ENCODE measurements around the gene SFXN5. TPM values are rescaled to one million over a fixed set of nuclear protein-coding genes. Genes with fewer than 3 reads are reported as not detected.

Gene SFXN5
- total RNA-seq, 1 donor from 2014 or later = 9.3 TPM

DNA sequence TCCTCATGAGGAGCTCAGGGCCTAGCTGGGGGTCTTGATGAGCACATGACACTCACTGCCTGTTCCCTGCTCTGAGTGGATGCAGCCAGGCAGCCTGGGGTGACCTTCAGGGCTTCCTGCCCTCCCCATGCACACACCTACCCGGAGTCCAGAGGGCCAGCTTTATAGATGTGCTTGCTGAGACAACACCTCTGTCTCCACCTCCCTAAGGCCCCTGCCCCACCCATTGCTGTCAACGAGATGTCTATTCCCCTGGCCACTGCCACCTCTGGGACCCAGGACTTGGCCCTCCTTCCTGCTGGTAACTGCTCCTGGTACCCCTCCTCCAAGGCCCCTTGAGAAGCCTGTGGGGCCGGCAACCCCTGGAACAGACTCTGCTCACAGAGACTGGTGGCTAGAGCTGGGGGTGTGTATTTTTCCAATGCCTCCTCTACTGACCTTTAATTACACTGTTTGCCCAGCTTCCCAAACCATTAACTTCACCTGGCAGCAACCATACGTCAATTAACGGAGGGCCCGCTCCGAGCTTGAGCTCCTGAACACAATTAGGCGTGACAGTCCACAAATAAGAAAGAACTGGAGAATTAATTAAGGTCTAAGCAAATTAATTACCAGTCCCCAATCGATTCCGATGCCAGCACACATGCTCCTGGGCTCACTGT, 87.9 kb downstream of the SFXN5 start:
- intact Hi-C loops (cut with DNase I) = no loop called here
- Histone ChIP-seq H3K4me1 (no peaks in the 10 kb centered on the region), H3K36me3 (peaks cover 4 to 9% of the 10 kb centered on the region in 2 donors)

DNA sequence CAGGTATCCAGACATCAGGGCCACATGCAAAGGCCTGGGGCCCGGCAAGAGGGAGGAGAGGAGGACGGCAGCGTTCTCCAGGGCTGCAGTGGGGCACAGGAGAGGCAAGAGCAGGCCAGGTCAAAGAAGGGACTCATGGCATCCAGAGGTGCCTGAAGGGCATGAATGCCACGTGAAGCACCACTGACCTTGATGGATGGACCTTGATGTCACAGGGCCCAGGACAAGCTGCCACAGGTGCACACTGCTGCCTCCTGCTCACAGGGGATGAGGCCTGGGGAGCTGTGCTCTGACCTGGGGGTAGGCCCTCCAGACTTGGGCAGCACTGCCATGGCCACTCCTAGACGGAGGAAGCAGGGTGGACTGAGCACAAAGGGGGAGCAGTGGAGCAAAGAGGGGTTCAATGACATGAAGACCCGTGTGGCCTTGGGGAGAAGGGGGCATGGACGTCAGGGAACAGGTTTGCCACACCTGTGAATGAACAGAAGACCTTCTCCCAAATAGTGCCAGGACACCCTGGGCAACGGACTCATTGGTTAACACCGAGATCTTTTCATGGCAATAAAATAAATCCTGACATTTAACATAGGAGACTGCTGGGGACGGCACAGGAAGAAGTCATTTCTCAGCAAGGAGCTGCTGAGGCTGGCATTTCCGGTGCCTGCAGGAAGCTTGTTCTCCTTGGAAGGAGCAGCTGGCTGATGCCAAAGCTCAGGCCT, 88.6 kb downstream of the SFXN5 start:
- no peak for TF ChIP-seq CTCF (IDR thresholded peaks at IDR 0.05)
- H3K27me3 ChIP-seq = no peaks in the 10 kb centered on the region
- H3K4me3 ChIP-seq = no peak overlapping the region
- intact Hi-C loops (cut with DNase I) = no loop called here
- H3K9me3 ChIP-seq = no peaks in the 10 kb centered on the region
- no peak for DNase-seq (ENCODE audit: low spot score in 2 of 2)
- H3K36me3 ChIP-seq = peaks cover 3 to 6% of the 10 kb centered on the region in 2 donors
- H3K4me1 ChIP-seq = no peaks in the 10 kb centered on the region
- no peak overlapping the region for H3K27ac ChIP-seq

More for the DNA sequence above, 87.9 kb downstream of the SFXN5 start:
- no peak for TF ChIP-seq CTCF (IDR thresholded peaks at IDR 0.05)
- Histone ChIP-seq H3K4me3 (no peak overlapping the region), H3K9me3 (no peaks in the 10 kb centered on the region), H3K27me3 (no peaks in the 10 kb centered on the region), H3K27ac (no peak overlapping the region)
- no peak for DNase-seq (ENCODE audit: low spot score in 2 of 2)

- Histone ChIP-seq H3K27ac (no peak overlapping the region), H3K36me3 (peaks cover 0 to 4% of the 10 kb centered on the region in 2 donors), H3K4me3 (no peak overlapping the region), H3K4me1 (no peaks in the 10 kb centered on the region), H3K9me3 (no peaks in the 10 kb centered on the region), H3K27me3 (no peaks in the 10 kb centered on the region)
- no peak for DNase-seq (ENCODE audit: low spot score in 2 of 2)
- TF ChIP-seq CTCF (IDR thresholded peaks at IDR 0.05) = no peak
- intact Hi-C loops (cut with DNase I) = no loop called here
Observed at GRCh38 chr2:72982219-72982618, 89.3 kb downstream of the SFXN5 start.

- intact Hi-C loops (cut with DNase I) = no loop called here
- DNase-seq (ENCODE audit: low spot score in 2 of 2) = no peak
- H3K27ac ChIP-seq = no peak overlapping the region
- TF ChIP-seq CTCF (IDR thresholded peaks at IDR 0.05) = no peak
- no peaks in the 10 kb centered on the region for H3K27me3 ChIP-seq
- H3K9me3 ChIP-seq = no peaks in the 10 kb centered on the region
- H3K4me1 ChIP-seq = no peaks in the 10 kb centered on the region
- no peak overlapping the region for H3K4me3 ChIP-seq
- H3K36me3 ChIP-seq = peaks cover 0 to 3% of the 10 kb centered on the region in 2 donors
Observed at GRCh38 chr2:72981536-72981935, 90.0 kb downstream of the SFXN5 start.

GRCh38 chr2:72980535-72981217, 90.8 kb downstream of the SFXN5 start:
- Histone ChIP-seq H3K27me3 (no peaks in the 10 kb centered on the region), H3K9me3 (no peaks in the 10 kb centered on the region), H3K36me3 (no peaks in the 10 kb centered on the region), H3K4me3 (no peak overlapping the region), H3K27ac (no peak overlapping the region), H3K4me1 (no peaks in the 10 kb centered on the region)
- intact Hi-C loops (cut with DNase I) = no loop called here
- no peak for TF ChIP-seq CTCF (IDR thresholded peaks at IDR 0.05)
- no peak for DNase-seq (ENCODE audit: low spot score in 2 of 2)
